ENCODE data around the gene ITGA4.
A peak's percentile ranks its signal among the peaks of the same experiment; 100 is the strongest.

The ITGA4 gene

DNA sequence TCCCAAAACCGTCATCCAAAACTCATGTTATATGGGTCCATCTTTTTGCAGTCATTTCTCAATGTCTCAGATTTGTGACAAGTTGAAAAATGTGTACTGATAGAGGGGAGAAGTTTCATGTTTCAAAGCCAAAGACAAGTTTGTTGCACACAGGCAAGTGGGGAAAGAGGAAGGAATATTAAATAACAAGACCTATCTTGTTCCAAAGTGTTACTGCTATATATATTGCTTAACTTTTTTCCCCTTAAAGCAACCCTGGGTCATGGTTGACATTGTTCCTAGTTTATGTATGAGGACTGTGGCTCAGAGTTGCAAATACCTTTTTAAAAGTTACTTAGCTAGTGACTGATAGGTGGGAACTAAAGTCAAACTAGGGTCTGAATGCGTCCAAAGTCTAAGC is 1.7 kb downstream of the ITGA4 start:
- DNase-seq (ENCODE audit: low spot score), result no peak

DNA sequence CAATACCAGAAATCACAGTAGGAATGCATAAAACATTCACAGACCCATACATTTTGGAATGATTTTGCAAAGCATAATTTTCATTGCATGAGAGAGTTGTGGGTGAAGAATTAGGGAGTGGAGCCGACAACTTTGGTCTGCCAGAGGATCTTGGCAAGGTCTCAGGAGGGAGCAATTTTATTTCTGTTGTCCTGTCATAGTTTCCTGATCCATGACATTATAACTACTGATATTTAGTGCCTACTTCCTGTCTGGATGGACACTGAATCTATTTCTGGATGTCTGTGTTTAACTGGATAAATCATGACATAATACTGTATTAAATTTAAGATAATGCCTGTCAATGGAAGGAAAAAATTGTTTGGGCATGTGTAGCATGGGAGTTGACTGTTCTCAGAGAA is 2.4 kb downstream of the ITGA4 start:
- no peak for DNase-seq (ENCODE audit: low spot score)

DNA sequence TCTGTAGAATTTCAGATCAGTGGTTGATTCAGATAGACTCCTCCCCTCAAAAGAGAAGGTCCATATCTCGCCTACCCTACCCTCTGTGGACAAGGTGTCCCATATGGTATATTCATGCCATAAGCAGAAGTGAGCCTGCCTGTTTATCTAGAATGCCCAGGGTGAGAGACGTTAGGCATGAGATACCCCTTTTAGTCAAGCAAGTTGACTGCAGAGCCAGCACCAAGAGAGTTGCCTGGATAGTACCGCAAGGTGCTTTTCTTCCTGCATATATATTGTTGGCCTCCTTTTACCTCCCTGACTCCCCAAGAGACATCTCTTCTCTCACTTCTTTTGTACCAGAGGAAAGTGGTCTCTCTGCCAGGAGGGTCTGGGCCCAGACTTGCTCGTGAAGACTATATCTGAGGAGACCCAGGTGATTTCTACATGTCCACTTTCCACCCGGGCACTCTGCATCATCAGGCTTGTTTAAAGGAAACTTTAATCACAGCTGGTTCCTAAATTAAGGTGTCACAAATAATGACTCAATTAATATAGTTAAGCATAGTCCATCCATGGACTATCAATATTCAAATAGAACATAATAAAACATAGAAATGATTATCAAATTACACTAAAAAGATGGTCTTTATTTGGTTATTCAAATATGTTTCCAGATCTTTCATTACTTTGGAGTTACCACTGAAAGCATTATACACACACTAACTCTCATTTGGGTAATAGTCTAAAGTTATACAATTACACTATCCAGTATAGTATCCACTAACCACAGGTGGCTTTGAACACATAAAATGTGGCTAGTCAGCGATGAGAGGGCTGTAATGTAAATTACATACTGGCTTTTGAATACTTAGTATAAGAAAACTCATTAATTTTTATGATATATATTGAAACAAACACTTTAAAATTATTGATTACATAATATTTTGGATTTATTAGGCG is 4.1 kb downstream of the ITGA4 start:
- no peak for DNase-seq (ENCODE audit: low spot score)

DNA sequence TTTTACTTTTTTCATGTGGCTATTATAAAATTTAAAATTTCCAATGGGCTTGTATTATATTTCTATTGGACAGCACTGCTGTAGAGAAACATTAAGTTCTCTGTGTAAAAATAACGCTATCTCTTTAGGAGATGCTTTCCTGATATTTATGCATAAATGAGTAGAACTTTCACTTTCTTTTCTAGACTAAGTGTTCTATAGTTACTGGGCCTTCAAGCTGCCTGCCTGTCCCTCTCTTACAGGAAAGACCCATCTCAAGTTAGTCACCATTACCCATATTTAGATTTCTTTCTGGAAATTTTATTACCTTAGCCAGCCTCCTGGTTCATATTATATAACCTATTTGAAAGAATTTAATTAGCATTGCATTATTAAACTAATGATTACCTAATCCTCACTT is 4.8 kb downstream of the ITGA4 start:
- peak; percentile 31 for DNase-seq (ENCODE audit: low spot score)

DNA sequence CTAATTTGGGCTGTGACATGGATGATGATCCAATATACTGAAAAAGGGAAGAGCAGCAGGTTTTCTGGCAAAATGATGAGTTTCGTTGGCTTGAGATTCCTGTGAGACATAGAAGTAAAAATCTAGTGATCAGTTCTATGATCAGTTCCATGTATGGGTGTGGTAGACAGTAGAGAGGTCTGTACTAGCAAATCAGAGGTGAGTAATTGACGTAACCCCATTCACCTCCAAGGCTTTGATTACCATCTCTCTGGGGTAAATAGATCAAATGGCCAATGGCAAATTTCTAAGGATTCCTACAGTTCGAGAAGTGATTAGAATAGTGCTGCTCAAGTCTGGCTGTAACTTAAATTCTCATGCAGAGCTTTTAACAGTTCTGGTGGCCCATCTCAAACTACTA is 6.4 kb downstream of the ITGA4 start:
- no peak for DNase-seq (ENCODE audit: low spot score)

DNA sequence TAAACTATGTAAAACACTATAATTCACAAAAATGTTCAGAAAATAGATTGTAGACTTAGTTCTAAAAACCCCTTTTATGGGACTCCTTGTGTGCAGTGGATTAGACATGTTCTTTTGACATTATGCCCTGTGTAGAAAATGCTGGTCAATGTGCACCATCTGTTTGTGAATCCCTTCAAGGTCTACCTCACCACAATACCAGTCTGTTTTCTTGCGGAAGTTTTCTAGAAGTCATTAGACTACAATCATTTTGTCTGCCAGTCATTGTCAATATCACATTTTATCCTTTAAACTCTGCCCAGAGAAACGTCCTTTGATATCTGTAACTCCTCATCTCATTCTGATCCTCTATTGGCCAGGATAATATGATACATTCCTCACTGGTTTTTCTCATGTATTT is 7.8 kb downstream of the ITGA4 start:
- no peak for DNase-seq (ENCODE audit: low spot score)

DNA sequence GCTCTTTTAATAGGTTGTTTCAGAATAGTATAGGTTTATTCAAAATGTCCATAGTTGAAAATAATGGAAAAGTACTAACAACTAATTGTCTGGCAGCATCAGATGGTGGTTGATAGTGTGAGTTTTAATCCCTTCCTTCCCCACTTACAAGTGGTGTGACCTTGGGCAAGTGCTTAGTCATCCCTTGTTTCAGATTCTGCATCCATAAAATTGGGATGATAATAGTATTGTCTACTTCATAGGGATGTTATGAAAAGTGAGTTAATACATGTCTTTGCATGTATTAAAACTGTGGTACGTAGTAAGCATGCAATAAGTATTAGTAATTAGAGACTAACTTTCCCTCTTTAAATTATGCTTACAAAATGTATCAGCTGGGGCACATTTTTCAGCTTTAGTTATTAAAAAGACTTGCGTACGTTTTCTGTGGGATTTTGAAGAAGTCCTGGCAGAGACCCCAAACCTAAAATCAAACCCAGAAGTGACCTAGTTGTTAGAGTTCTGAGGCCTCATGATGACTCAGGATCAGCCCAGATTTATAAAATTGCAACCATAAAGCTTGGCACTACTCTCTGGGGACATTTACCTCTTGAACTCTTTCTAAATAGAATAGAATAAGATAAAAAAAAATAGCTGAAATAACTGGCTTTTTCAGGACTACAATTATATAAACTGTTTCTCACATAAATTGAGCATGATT is 8.6 kb downstream of the ITGA4 start:
- DNase-seq (ENCODE audit: low spot score), result no peak

DNA sequence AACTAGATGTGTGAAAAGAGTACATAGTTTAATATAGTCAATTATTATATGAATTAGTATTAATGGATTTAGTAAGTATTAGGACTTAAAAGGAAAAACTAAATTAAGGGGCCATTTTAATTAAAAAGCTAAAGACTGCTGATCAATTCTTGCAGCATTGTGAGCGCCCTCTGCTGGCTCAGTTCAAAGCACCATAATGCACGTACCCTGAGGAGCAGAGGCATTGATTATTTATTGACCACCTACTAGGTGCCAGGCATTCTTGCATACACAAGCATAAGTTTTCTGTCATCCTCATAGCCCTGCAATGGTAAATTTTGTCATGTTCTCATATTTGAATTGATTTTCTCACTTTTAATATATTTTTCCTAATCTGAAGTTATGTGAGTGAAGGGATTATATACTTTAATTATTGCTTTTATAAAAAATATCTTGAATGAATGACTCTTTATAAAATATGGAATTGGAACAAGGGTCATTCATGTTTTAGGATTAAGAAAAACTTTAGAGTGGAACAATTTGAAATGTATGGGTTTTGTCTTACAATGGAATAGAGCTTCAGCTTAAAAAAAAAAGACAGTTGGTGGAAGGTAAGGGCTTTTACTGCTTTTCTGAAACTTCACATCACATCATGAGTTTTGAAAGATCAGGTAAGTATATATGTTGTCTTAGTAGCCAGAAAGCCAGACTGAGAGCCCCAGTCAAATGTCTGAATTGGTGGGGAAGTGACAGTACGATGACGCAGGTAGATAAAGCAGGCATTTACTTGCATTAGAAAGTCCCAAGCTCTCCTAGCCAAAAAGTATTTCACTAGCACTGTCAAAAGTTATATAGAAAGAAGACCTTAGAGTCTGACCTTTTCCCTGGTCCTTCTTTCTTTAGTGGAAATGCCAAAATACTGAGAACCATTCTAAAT is 9.7 kb downstream of the ITGA4 start:
- DNase-seq (ENCODE audit: low spot score), result peak; percentile 66

DNA sequence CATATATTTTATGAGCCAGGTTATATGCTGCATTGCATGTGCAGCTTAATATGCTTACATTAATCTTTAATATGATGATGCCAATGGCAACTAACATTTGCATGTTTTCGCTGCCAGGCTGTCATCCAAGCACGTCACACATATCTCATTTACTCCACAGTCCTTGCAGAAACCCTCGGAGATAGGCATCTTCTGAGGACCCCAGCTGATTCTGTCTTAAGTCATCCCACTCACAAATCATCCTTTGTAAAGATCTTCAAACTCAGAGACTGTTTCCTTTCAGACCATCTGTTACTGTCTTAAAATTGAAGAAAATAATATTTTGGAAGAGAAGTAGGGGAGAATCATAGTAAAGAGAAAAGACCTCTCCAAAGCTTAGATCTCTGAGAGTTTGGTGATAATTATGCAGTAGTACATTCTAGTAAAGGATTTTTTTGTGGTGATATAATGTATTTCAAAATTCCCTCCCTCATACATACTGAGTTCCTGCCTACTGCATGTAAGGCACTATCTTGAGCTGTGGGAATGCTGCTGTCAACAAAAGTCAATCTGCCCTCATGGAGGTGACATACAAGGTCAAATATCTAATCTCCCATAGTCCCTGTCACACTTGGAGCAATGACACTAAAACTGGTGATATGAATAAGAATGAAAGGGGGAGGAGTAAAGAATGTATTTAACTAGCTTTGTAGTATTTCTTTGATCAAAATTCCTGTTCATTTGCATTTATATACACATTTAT is 11.0 kb downstream of the ITGA4 start:
- no peak for DNase-seq (ENCODE audit: low spot score)

DNA sequence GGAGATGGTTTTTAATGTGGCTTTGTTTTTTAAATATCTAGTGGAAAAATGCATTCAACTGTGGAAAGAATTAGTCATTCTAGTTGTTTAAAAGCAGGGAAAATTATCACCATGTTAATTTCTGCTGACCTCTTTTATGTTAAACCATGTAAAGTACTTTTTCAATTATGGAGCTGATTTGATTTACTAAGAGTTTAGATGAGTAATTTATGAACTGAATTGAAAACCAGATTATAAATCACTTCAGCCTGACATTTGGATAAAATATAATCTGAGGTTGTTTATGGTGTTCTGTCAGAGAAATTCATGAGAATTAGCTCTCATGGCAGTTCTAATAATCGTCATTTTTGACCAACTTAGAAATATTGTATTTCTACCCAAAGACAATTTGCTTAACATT is 11.6 kb downstream of the ITGA4 start:
- no peak for DNase-seq (ENCODE audit: low spot score)

DNA sequence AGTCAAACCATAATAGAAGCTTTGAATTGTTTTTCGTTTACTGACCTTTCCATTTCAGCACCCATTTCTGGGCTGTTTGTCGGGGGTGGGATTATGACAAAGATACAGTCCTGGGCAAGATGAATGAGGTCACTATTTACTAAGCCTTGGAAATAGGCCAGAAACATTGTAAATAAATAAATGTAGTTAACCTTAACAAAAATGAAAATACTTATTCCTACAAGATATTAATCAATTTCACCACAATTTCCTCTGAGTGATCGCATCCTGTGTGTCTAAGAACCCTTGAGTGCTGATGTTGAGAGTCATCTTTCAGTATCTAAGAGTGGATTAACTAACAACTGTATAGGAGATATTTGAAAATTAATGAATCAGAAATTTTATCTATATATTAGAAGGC is 14.0 kb downstream of the ITGA4 start:
- DNase-seq (ENCODE audit: low spot score), result no peak

DNA sequence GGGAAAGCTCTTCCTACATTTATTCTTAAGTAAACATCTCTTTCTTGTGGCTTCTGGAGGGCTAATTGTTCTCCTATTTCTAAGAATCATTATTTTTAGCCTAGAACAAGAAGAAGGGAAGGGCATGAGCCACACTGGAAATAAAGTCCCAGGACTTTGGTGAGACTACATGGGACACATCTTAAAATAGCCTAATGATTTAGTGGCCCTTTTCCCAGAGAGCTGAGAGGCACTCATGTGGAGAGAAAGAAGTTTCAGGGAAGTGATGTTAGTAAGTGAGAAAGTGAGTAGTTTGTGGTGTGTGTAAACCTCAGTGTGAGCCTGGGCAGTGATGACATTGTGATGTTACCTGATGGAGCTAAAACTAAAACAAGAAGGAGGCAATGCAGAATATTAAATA is 14.6 kb downstream of the ITGA4 start:
- no peak for DNase-seq (ENCODE audit: low spot score)

DNA sequence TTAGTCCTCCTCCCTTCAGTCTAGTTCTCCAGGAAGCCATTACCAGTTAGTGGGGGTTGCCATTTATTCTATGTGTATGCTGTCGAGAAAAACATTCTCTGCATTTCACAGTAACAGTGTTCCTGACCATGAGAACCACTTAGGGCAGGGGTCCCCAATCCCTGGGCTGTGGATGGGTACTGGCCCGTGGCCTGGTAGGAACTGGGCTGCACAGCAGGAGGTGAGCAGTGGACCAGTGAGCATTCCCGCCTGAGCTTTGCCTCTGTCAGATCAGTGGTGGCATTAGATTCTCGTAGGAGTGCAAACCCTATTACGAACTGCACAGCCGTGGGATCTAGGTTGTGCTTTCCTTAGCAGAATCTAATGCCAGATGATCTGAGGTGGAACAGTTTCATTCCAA is 15.8 kb downstream of the ITGA4 start:
- no peak for DNase-seq (ENCODE audit: low spot score)

DNA sequence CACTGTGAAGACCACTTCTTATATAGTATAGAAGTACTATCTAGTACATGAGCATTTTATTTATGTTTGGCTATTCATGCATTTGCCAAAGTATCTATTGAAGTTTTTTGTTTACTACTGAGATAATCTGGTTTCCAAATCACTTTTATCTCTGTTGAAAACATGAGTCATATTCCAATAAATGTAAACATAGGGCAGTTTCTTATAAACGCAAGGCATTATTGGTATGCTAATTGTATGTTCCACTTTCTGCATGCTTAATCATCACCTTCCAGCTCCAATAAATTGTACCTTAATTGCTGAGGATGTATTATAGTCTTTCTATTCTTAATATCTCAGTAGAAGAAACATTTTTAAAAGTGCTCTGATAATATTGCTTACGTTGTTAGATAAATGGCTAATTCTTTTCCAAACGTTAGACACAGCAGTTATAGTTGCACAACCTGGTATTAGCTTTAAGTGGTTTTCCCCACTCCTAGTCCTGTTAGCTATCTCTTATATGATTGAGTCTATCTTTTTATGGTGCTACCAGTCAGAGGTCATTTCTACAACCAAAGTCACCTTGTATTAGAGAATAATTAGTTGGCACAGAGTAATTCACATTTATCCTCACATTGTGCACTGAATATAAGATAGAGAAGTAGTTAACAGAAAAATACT is 17.2 kb downstream of the ITGA4 start:
- DNase-seq (ENCODE audit: low spot score), result no peak

DNA sequence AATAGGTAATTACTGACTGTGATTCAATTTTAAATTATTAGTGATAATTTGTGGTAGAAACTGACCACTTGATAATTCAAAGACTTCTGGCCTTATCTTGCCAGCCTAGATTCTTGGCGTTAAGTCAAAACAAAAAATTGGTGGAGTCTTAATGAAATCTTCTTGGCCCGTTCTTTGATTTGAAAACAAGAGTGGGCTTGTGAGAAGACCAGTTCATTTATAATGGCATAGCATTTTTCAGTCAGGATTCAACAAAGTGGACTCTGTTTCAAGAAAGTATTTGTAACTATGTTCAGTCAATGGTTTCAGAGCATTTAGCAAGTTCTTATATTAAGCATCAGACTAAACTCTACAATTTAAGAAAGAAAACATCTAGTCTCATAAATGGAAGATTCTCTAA is 26.0 kb downstream of the ITGA4 start:
- no peak for DNase-seq (ENCODE audit: low spot score)

DNA sequence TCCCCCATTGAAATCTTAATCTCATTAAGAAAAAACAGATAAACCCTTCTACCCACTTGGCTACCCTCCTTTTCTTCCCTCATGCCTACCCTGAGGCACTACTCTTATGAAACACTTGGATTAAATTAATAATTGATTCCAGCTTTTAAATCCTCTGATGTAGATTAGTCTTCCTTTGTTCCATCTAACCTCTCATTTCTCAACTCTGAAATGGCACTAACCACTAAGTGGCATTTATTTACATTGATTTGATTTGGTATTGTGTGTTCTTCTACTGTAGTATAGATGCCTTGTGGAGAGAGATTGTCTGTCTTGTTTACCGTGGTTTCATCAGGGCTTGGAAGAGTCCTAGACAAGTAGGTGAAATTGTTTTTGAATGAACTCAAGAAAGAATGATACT is 26.7 kb downstream of the ITGA4 start:
- no peak for DNase-seq (ENCODE audit: low spot score)

DNA sequence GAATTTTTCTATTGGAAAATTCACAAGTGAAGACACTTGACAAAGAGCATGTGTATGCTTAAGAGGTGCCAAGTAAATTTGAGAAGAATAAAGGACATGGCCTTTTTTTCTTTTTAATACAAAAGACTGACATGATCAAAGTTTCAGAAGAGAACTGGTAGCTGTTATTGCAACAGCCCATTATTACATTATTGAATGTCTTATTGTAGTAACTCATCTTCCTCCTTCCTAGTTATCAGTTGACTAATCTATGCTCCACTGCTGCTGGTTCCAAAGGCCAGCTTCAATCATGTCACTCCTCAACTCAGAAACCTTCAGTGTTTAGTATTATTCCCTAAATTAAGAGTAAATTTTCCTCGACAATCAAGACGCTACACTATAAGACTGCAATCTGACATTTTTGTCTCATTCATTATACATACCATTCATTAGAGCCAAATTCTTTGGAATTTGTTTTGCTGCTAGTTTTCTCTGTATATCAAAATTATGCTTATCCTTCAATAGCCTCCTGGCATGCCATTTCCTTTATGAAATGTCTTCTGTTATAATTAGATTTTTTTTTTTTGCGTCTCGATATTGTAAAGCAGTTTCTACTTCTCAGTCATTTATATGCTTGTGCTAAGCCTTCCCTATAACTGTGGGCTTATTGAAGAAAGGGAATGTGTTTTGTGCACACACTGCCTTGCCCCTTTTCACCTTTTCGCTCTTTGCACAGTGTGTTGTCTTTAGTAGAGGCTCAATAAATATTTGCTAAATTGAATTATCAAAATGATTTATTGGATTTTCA is 27.9 kb downstream of the ITGA4 start:
- DNase-seq (ENCODE audit: low spot score), result no peak

DNA sequence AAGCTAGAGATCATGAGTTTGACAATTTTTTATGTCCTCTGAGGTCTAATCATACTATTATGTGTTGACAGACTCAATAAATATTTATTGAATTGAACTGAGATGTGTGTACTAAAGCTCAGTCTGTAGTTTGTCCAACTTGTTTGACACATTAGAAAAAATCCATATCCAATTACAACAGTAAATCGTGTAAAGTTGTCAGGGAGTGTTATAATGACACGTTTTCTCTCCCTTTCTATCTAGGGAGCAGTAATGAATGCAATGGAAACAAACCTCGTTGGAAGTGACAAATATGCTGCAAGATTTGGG is 28.4 kb downstream of the ITGA4 start:
- no peak for DNase-seq (ENCODE audit: low spot score)

DNA sequence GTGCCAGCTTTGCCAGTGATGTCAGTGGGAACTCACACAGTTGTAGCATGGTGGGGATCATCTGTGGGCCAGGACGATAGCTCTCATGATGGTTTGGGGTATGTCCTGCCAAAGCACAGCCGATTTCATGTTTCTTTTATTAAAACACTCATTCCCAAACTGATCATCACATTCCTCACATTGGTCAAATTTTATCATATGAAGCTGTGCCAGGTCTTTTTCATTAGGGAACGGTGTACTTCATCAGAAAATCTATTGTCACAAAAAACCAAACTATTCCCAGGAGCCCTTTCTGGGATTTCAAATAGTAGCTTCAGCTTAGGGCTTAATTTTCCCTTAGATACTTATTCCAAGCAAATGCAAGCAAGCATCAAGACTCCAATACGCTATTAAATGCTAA is 42.0 kb downstream of the ITGA4 start:
- DNase-seq (ENCODE audit: low spot score), result no peak

DNA sequence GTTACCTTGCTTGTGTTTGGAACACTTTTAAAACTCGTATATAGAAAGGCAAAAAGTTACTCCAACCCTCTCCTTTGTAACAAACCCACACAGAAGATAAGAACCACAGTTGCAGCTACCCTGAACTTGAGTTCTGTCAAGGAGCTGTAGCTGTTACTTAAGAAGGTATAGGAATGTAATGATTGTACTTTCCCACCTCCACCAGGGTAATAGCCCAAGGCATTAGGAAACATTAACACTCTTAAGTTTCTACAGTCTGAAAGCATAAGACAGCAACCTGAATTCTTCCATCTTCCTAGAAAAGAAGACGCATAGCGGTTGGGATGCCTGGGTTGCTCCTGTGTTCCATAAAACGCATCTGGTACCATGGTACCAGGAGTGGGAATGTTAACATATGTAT is 43.0 kb downstream of the ITGA4 start:
- DNase-seq (ENCODE audit: low spot score), result no peak

DNA sequence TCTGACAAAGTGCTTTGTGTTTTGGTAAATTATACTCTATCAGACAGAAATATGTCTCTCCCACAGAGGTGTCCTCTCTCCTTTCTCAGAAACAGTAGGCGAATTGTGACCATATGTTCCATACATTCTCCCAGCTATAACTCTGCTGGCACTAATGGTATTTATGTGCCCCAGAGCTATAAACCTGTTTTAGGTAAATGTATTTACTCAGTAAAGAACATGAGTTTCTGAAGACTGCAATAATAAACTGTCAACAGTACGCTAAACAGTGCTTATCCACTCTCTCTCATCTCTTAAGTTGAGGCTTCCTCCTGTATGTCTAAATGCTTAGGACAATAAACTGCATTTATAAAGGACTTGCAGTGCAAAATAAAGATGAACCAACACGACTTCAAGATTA is 58.5 kb downstream of the ITGA4 start:
- no peak for DNase-seq (ENCODE audit: low spot score)
